HEK293 (cell line): ENCODE data around the gene LST1.

Experiments used
- CTCF ChIP-seq: fragments of 450-650 bp; formaldehyde crosslinking; IDR thresholded peaks from 2 replicates; pipeline ENCODE4 v1.5.1; 2016; ENCODE audit warnings: missing biosample characterization, missing genetic modification characterization
- GFI1B ChIP-seq: fragments of 450-650 bp; formaldehyde crosslinking; IDR thresholded peaks from 2 replicates; pipeline ENCODE4 v1.5.1; 2016; ENCODE audit warnings: missing biosample characterization, missing genetic modification characterization
- HOXD13 ChIP-seq: sonication (generic); formaldehyde crosslinking; IDR thresholded peaks from 2 replicates; pipeline ENCODE4 v1.8.0; 2022; ENCODE audit warnings: missing genetic modification reagents, borderline replicate concordance
- MYNN ChIP-seq: fragments of 450-650 bp; formaldehyde crosslinking; IDR thresholded peaks from 2 replicates; pipeline ENCODE4 v1.5.1; 2016; ENCODE audit warnings: missing biosample characterization, missing genetic modification characterization, borderline replicate concordance
- MZF1 ChIP-seq: fragments of 450-650 bp; formaldehyde crosslinking; IDR thresholded peaks from 2 replicates; pipeline ENCODE4 v1.5.1; 2017; ENCODE audit warnings: missing biosample characterization, missing genetic modification characterization, borderline replicate concordance
- SP2 ChIP-seq: fragments of 450-650 bp; formaldehyde crosslinking; IDR thresholded peaks from 2 replicates; pipeline ENCODE4 v1.5.1; 2016; ENCODE audit warnings: missing biosample characterization, missing genetic modification characterization
- TRIM28 ChIP-seq: IDR thresholded peaks from 2 replicates; pipeline ENCODE4 v1.6.1; 2011; ENCODE audit warnings: low read length, control low read depth, borderline replicate concordance
- ZBTB1 ChIP-seq: fragments of 450-650 bp; formaldehyde crosslinking; IDR thresholded peaks from 2 replicates; pipeline ENCODE4 v1.5.1; 2016; ENCODE audit warnings: missing biosample characterization, missing genetic modification characterization
- ZFP41 ChIP-seq: fragments of 450-650 bp; formaldehyde crosslinking; IDR thresholded peaks from 2 replicates; pipeline ENCODE4 v1.5.1; 2016; ENCODE audit warnings: missing biosample characterization, missing genetic modification characterization, borderline replicate concordance
- ZNF184 ChIP-seq: fragments of 450-650 bp; IDR thresholded peaks from 2 replicates; pipeline ENCODE4 v1.5.1; 2018; ENCODE audit warnings: missing biosample characterization, mild to moderate bottlenecking, missing genetic modification characterization
- ZNF202 ChIP-seq: fragments of 450-650 bp; formaldehyde crosslinking; IDR thresholded peaks from 2 replicates; pipeline ENCODE4 v1.5.1; 2016; ENCODE audit warnings: missing biosample characterization, missing genetic modification characterization, borderline replicate concordance
- ZNF211 ChIP-seq: fragments of 450-650 bp; formaldehyde crosslinking; IDR thresholded peaks from 2 replicates; pipeline ENCODE4 v1.5.1; 2016; ENCODE audit warnings: low read depth, missing biosample characterization, missing genetic modification characterization
- ZNF280C ChIP-seq: fragments of 450-650 bp; formaldehyde crosslinking; IDR thresholded peaks from 2 replicates; pipeline ENCODE4 v1.5.1; 2016; ENCODE audit warnings: missing biosample characterization, missing genetic modification characterization
- ZNF292 ChIP-seq: fragments of 450-650 bp; formaldehyde crosslinking; IDR thresholded peaks from 2 replicates; pipeline ENCODE4 v1.5.1; 2016; ENCODE audit warnings: low read depth, missing biosample characterization, missing genetic modification characterization, borderline replicate concordance
- ZNF350 ChIP-seq: fragments of 450-650 bp; formaldehyde crosslinking; IDR thresholded peaks from 2 replicates; pipeline ENCODE4 v1.5.0; 2017; ENCODE audit warnings: missing biosample characterization, mild to moderate bottlenecking, missing genetic modification characterization
- ZNF354C ChIP-seq: fragments of 450-650 bp; formaldehyde crosslinking; IDR thresholded peaks from 2 replicates; pipeline ENCODE4 v1.5.1; 2016; ENCODE audit warnings: missing biosample characterization, missing genetic modification characterization, low read depth, borderline replicate concordance
- ZNF473 ChIP-seq: fragments of 450-650 bp; formaldehyde crosslinking; IDR thresholded peaks from 2 replicates; pipeline ENCODE4 v1.5.1; 2017; ENCODE audit warnings: missing biosample characterization, missing genetic modification characterization
- ZNF555 ChIP-seq: fragments of 450-650 bp; formaldehyde crosslinking; conservative IDR thresholded peaks from 2 replicates; pipeline ENCODE4 v1.5.1; 2017; ENCODE audit warnings: missing biosample characterization, mild to moderate bottlenecking, missing genetic modification characterization, inconsistent platforms
- ZNF558 ChIP-seq: fragments of 450-650 bp; formaldehyde crosslinking; IDR thresholded peaks from 2 replicates; pipeline ENCODE4 v1.5.1; 2016; ENCODE audit warnings: missing biosample characterization, missing genetic modification characterization
- ZNF610 ChIP-seq: fragments of 450-650 bp; formaldehyde crosslinking; IDR thresholded peaks from 2 replicates; pipeline ENCODE4 v1.5.1; 2016; ENCODE audit warnings: missing biosample characterization, missing genetic modification characterization, borderline replicate concordance
- ZNF658 ChIP-seq: fragments of 450-650 bp; formaldehyde crosslinking; IDR thresholded peaks from 2 replicates; pipeline ENCODE4; 2016; ENCODE audit warnings: missing biosample characterization, missing genetic modification characterization
- ZNF660 ChIP-seq: fragments of 450-650 bp; IDR thresholded peaks from 2 replicates; pipeline ENCODE4 v1.5.1; 2018; ENCODE audit warnings: missing biosample characterization, mild to moderate bottlenecking, missing genetic modification characterization
- ZNF776 ChIP-seq: fragments of 450-650 bp; formaldehyde crosslinking; IDR thresholded peaks from 2 replicates; pipeline ENCODE4 v1.5.0; 2017; ENCODE audit warnings: missing biosample characterization, missing genetic modification characterization, borderline replicate concordance
- ZSCAN16 ChIP-seq: fragments of 450-650 bp; formaldehyde crosslinking; IDR thresholded peaks from 2 replicates; pipeline ENCODE4 v1.5.1; 2016; ENCODE audit warnings: missing biosample characterization, missing genetic modification characterization
- ZXDB ChIP-seq: fragments of 450-650 bp; formaldehyde crosslinking; IDR thresholded peaks from 2 replicates; pipeline ENCODE4 v1.5.1; 2016; ENCODE audit warnings: missing biosample characterization, missing genetic modification characterization
- TF ChIP-seq, protein P1 (sequence below): sonication (generic); formaldehyde crosslinking; IDR thresholded peaks from 2 replicates; pipeline ENCODE4 v1.8.1; 2022; ENCODE audit warnings: mild to moderate bottlenecking, moderate library complexity, missing genetic modification reagents
- TF ChIP-seq, protein P2 (sequence below): fragments of 450-650 bp; formaldehyde crosslinking; IDR thresholded peaks from 2 replicates; pipeline ENCODE4 v1.5.1; 2016; ENCODE audit warnings: missing biosample characterization, missing genetic modification characterization
- TF ChIP-seq, protein P3 (sequence below): fragments of 450-650 bp; formaldehyde crosslinking; IDR thresholded peaks from 2 replicates; pipeline ENCODE4 v1.5.1; 2016; ENCODE audit warnings: missing biosample characterization, missing genetic modification characterization
- TF ChIP-seq, protein P4 (sequence below): fragments of 450-650 bp; IDR thresholded peaks from 2 replicates; pipeline ENCODE4 v1.5.1; 2018; ENCODE audit warnings: missing biosample characterization, missing genetic modification characterization

The LST1 gene

DNA sequence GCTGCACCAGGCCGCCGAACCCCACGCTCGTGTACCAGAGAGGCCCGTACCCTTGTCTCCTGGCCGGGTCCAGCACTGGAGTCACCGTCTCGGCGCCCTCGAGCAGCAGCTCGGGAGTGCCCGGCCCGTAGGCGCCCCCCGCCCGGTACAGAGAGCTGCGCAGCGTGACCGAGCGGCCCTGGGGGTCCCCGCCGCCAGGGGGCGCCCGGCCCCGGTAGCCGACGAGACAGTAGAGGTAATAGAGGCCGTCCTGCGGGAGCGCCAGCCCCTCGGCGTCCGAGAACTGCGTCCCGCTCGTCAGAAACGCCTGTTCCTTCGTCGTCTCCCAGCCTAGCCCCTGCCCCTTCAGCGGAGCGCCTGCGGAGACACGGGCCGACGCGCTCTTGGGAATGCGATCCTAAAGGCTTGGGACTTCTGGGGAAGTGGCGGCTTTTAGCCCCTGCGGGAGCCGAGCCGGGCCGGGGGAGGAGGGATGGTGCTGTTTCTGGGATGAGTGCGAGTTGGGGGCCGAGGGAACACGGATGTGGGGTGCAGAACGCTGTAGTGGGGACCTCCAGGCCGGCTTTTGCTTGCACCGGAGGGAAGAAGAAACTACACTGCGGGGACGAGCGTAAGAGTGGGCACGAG is 5.2 kb upstream of the LST1 start (continued):
- TF ChIP-seq TRIM28 = no peak; the same call in 1 of the 2 replicates
- TF ChIP-seq ZNF202 (tag by site-specific recombination) = no peak
- TF ChIP-seq CTCF (tag by site-specific recombination) = peak; percentile 98
- 0 out of 2 replicates have a peak, but pooled peaks have one; percentile 70 for TF ChIP-seq ZNF610 (tag by site-specific recombination)
- TF ChIP-seq ZXDB (tag by site-specific recombination) = peak; percentile 87
- no peak for TF ChIP-seq ZNF555 (tag by site-specific recombination)
- TF ChIP-seq GFI1B (tag by site-specific recombination) = no peak
- TF ChIP-seq ZFP41 (tag by site-specific recombination) = no peak
- TF ChIP-seq, protein P1, sequence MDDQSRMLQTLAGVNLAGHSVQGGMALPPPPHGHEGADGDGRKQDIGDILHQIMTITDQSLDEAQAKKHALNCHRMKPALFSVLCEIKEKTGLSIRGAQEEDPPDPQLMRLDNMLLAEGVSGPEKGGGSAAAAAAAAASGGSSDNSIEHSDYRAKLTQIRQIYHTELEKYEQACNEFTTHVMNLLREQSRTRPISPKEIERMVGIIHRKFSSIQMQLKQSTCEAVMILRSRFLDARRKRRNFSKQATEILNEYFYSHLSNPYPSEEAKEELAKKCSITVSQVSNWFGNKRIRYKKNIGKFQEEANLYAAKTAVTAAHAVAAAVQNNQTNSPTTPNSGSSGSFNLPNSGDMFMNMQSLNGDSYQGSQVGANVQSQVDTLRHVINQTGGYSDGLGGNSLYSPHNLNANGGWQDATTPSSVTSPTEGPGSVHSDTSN (CRISPR knock-in tag) = no peak
- no peak for TF ChIP-seq HOXD13 (CRISPR knock-in tag)
- TF ChIP-seq ZNF280C = no peak
- TF ChIP-seq, protein P2, sequence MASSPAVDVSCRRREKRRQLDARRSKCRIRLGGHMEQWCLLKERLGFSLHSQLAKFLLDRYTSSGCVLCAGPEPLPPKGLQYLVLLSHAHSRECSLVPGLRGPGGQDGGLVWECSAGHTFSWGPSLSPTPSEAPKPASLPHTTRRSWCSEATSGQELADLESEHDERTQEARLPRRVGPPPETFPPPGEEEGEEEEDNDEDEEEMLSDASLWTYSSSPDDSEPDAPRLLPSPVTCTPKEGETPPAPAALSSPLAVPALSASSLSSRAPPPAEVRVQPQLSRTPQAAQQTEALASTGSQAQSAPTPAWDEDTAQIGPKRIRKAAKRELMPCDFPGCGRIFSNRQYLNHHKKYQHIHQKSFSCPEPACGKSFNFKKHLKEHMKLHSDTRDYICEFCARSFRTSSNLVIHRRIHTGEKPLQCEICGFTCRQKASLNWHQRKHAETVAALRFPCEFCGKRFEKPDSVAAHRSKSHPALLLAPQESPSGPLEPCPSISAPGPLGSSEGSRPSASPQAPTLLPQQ (tag by site-specific recombination) = peak; percentile 64
- no peak for TF ChIP-seq ZNF776 (tag by site-specific recombination)
- TF ChIP-seq ZNF660 = peak; percentile 85; the same call in 1 of the 2 replicates
- no peak for TF ChIP-seq ZBTB1 (tag by site-specific recombination)
- TF ChIP-seq MZF1 (tag by site-specific recombination) = no peak
- TF ChIP-seq ZNF211 (tag by site-specific recombination) = no peak
- no peak for TF ChIP-seq ZNF184 (tag by site-specific recombination)
- TF ChIP-seq ZNF292 (tag by site-specific recombination) = no peak
- TF ChIP-seq ZNF354C (tag by site-specific recombination) = no peak
- no peak for TF ChIP-seq ZNF350 (tag by site-specific recombination)
- no peak for TF ChIP-seq ZSCAN16 (tag by site-specific recombination)
- TF ChIP-seq ZNF558 (tag by site-specific recombination) = no peak
- TF ChIP-seq ZNF473 (tag by site-specific recombination) = no peak
- TF ChIP-seq SP2 (tag by site-specific recombination) = peak; percentile 36; the same call in 1 of the 2 replicates
- TF ChIP-seq, protein P3, sequence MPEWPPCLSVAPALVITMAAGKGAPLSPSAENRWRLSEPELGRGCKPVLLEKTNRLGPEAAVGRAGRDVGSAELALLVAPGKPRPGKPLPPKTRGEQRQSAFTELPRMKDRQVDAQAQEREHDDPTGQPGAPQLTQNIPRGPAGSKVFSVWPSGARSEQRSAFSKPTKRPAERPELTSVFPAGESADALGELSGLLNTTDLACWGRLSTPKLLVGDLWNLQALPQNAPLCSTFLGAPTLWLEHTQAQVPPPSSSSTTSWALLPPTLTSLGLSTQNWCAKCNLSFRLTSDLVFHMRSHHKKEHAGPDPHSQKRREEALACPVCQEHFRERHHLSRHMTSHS (tag by site-specific recombination) = no peak
- TF ChIP-seq ZNF658 = no peak
- TF ChIP-seq, protein P4, sequence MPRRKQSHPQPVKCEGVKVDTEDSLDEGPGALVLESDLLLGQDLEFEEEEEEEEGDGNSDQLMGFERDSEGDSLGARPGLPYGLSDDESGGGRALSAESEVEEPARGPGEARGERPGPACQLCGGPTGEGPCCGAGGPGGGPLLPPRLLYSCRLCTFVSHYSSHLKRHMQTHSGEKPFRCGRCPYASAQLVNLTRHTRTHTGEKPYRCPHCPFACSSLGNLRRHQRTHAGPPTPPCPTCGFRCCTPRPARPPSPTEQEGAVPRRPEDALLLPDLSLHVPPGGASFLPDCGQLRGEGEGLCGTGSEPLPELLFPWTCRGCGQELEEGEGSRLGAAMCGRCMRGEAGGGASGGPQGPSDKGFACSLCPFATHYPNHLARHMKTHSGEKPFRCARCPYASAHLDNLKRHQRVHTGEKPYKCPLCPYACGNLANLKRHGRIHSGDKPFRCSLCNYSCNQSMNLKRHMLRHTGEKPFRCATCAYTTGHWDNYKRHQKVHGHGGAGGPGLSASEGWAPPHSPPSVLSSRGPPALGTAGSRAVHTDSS (tag by site-specific recombination) = no peak
- TF ChIP-seq MYNN (tag by site-specific recombination) = no peak; the same call in 1 of the 2 replicates
